GM19023 (cell line): ENCODE data around the gene CCDC73.
"Not testable (repeated sequence)": the region's sequence is repeated elsewhere in the genome, so short reads cannot be mapped to it uniquely, and the experiment has no call there.

Source experiments
- ATAC-seq: cut with Tn5 transposase; IDR thresholded peaks from one replicate; pipeline ENCODE4 v1.9.1; 2021; ENCODE audit warnings: mild to moderate bottlenecking, moderate library complexity; ENCODE audit not compliant: unreplicated experiment

Gene CCDC73

GRCh38 chr11:32794439-32794838, at the start of gene CCDC73:
Gene CCDC73, minus strand, starts transcription at chr11:32794662. Its CDS starts 34,419 bp downstream, at chr11:32760243.
- ATAC-seq: no peak

- ATAC-seq: no peak
Measured at GRCh38 chr11:32843544-32843943, 49.1 kb upstream of the CCDC73 start.

- ATAC-seq: no peak
Measured at GRCh38 chr11:32840587-32840986, 46.1 kb upstream of the CCDC73 start.

GRCh38 chr11:32839308-32839707, 44.8 kb upstream of the CCDC73 start:
- no peak for ATAC-seq

- no peak for ATAC-seq
Measured at GRCh38 chr11:32838505-32839274, 44.2 kb upstream of the CCDC73 start.

GRCh38 chr11:32836946-32837345, 42.5 kb upstream of the CCDC73 start:
- no peak for ATAC-seq

GRCh38 chr11:32833921-32834320, 39.5 kb upstream of the CCDC73 start:
- no peak for ATAC-seq

GRCh38 chr11:32831221-32831620, 36.8 kb upstream of the CCDC73 start:
- ATAC-seq: no peak

- ATAC-seq: no peak
Measured at GRCh38 chr11:32830796-32831195, 36.3 kb upstream of the CCDC73 start.

- ATAC-seq: no peak
Measured at GRCh38 chr11:32830413-32830738, 35.9 kb upstream of the CCDC73 start.

- peak; percentile 83 for ATAC-seq
Measured at GRCh38 chr11:32829680-32830412, 35.4 kb upstream of the CCDC73 start, which contains the start of gene PRRG4. Gene PRRG4, plus strand, starts transcription at chr11:32829927. Its CDS starts 603 bp downstream, at chr11:32830530.

GRCh38 chr11:32829157-32829679, 34.8 kb upstream of the CCDC73 start:
- ATAC-seq: peak; percentile 46

- ATAC-seq: no peak
Measured at GRCh38 chr11:32827276-32827675, 32.8 kb upstream of the CCDC73 start.

- no peak for ATAC-seq
Measured at GRCh38 chr11:32826113-32826512, 31.7 kb upstream of the CCDC73 start.

GRCh38 chr11:32823617-32824016, 29.2 kb upstream of the CCDC73 start:
- not testable (repeated sequence) for ATAC-seq

GRCh38 chr11:32821917-32822560, 27.6 kb upstream of the CCDC73 start:
- no peak for ATAC-seq

GRCh38 chr11:32821517-32821916, 27.1 kb upstream of the CCDC73 start:
- ATAC-seq: no peak

- no peak for ATAC-seq
Measured at GRCh38 chr11:32820497-32820896, 26.0 kb upstream of the CCDC73 start.

GRCh38 chr11:32819187-32819586, 24.7 kb upstream of the CCDC73 start:
- ATAC-seq: no peak

- ATAC-seq: no peak
Measured at GRCh38 chr11:32817852-32818183, 23.4 kb upstream of the CCDC73 start.

GRCh38 chr11:32817181-32817851, 22.9 kb upstream of the CCDC73 start:
- ATAC-seq: no peak
